DOHH2 (cell line): ENCODE measurements around the gene SPATA13.

Source experiments
- CTCF ChIP-seq: fragments of 200-600 bp; sonication (generic); IDR thresholded peaks from one replicate; pipeline ENCODE4 v1.5.1; 2014; ENCODE audit warnings: antibody characterized with exemption, mild to moderate bottlenecking, low read depth, low read length; ENCODE audit not compliant: poor library complexity, severe bottlenecking
- EZH2phosphoT487 ChIP-seq: fragments of 200-600 bp; sonication (generic); IDR thresholded peaks from 2 replicates; pipeline ENCODE4 v1.6.1; 2017; ENCODE audit warnings: borderline replicate concordance, mild to moderate bottlenecking, antibody characterized with exemption, low read length, moderate library complexity, mixed read lengths

DNA sequence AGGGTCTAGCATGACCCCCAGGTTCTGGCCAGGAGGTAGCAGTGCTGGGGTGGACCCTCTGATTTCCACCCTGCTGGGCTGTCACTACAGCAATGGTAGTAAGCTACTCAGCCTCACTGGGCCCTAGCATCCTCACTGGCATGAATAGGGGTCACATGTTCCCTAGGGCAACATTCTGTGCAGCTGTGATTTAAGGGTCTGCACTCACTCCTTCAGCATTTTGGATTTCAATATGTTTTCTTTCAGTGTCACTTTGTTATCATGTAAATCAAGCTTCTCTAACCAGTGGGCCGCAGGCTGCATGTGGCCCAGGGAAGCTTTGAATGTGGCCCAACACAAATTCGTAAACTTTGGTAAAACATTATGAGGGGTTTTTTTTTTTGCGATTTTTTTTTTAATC, 57.8 kb downstream of the SPATA13 start:
- TF ChIP-seq CTCF (no peak), EZH2phosphoT487 (no peak)
